Measurements from ENCODE around the gene LRRC7. TPM values are rescaled to one million over a fixed set of nuclear protein-coding genes. Genes with fewer than 3 reads are reported as not detected.

Gene LRRC7
- total RNA-seq, 4 donors from 2014 or later = 0.62 to 2.1 (median 1.3) TPM

DNA sequence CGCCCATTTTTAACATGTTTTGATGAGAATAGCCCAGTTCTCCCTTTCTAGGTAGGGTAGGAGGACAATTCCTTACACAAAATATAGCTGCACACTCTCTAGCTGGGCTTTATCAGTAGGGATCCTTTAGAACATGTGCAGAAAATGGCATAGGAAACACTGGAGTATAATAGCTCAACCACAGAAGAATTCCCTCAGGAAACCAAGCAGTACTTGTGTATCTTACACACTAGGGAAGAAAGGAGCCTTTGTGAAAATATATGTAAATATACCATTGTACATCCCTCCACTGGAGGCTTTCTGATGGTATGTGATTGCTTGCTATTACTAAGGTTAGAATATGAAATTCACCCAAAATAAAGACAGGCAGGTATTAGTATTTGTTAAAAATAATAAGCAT lies 484.2 kb downstream of the LRRC7 start:
- no peak for DNase-seq
- ATAC-seq = no peak

DNA sequence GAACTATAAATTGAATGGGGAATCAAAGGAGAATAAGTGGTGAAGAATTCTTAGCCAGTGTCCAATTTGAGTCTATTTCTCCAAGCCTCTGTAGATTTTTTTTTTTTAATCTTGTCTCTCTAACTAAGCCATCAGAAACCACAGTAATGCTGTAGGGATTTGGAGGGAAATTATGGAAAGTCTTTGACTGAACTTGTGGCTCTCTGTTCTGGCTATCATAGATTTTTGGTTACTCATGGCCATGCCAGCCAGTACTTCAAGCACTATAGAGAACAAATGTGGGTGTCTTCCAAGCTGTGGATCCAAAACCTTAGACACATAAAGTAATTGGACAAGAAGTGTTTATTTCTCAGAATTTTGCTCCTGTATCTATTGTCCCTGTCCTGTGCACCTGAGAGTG lies 489.8 kb downstream of the LRRC7 start:
- no peaks in the 10 kb centered on the region for H3K4me1 ChIP-seq
- intact Hi-C loops (cut with DNase I; ENCODE audit: low total_unique reads) (no loop called here), in situ Hi-C loops (cut with MboI; ENCODE audit: low sequenced_read_pairs in 4 of 4) (no loop called here)
- H3K9me3 ChIP-seq = no peaks in the 10 kb centered on the region
- no peaks in the 10 kb centered on the region for H3K36me3 ChIP-seq
- no peak for TF ChIP-seq CTCF (IDR thresholded peaks at IDR 0.05 in 4 of 5, conservative IDR thresholded peaks at IDR 0.05 in 1 of 5)
- no peak for TF ChIP-seq POLR2A (IDR thresholded peaks at IDR 0.05)
- no peak for ATAC-seq
- H3K27me3 ChIP-seq = no peaks in the 10 kb centered on the region
- no peak overlapping the region for H3K27ac ChIP-seq
- no peak overlapping the region for H3K4me3 ChIP-seq
- DNase-seq = no peak

More for the DNA sequence above, 484.2 kb downstream of the LRRC7 start:
- Histone ChIP-seq H3K4me1 (no peaks in the 10 kb centered on the region), H3K27ac (no peak overlapping the region), H3K4me3 (no peak overlapping the region), H3K9me3 (no peaks in the 10 kb centered on the region), H3K27me3 (no peaks in the 10 kb centered on the region), H3K36me3 (no peaks in the 10 kb centered on the region)
- no peak for TF ChIP-seq POLR2A (IDR thresholded peaks at IDR 0.05)
- intact Hi-C loops (cut with DNase I; ENCODE audit: low total_unique reads) (no loop called here), in situ Hi-C loops (cut with MboI; ENCODE audit: low sequenced_read_pairs in 4 of 4) (no loop called here)

DNA sequence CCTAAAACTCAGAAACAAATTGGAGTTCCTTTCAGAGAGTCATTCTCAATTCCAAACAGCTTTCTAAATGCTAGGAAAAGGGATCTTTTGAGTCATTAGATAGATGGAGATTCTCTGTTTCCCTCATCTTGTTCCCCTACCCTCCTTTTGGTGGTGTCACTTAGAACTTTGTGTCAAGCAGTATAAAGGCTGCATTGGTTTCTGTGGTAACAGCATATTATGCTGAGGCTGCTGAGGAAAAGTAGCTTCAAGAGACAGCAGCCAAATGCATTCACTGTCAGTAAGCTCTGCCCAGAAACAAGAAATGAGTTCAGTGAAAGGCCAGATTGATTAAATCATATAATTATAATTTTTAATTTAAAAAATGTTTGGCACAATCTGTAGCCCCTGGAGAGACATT lies 493.5 kb downstream of the LRRC7 start:
- no peak overlapping the region for H3K4me3 ChIP-seq
- H3K36me3 ChIP-seq = no peaks in the 10 kb centered on the region
- no peaks in the 10 kb centered on the region for H3K9me3 ChIP-seq
- intact Hi-C loops (cut with DNase I; ENCODE audit: low total_unique reads) = no loop called here
- no peak for TF ChIP-seq CTCF (IDR thresholded peaks at IDR 0.05 in 4 of 5, conservative IDR thresholded peaks at IDR 0.05 in 1 of 5)
- TF ChIP-seq POLR2A (IDR thresholded peaks at IDR 0.05) = no peak
- DNase-seq (no peak), ATAC-seq (no peak)
- no peaks in the 10 kb centered on the region for H3K4me1 ChIP-seq
- in situ Hi-C loops (cut with MboI; ENCODE audit: low sequenced_read_pairs in 4 of 4) = no loop called here
- no peak overlapping the region for H3K27ac ChIP-seq
- no peaks in the 10 kb centered on the region for H3K27me3 ChIP-seq

- Histone ChIP-seq H3K36me3 (no peaks in the 10 kb centered on the region), H3K27me3 (no peaks in the 10 kb centered on the region), H3K27ac (no peak overlapping the region), H3K4me3 (no peak overlapping the region), H3K9me3 (no peaks in the 10 kb centered on the region), H3K4me1 (no peaks in the 10 kb centered on the region)
- intact Hi-C loops (cut with DNase I; ENCODE audit: low total_unique reads) = no loop called here
- ATAC-seq (no peak), DNase-seq (no peak)
- TF ChIP-seq CTCF (IDR thresholded peaks at IDR 0.05 in 4 of 5, conservative IDR thresholded peaks at IDR 0.05 in 1 of 5) = no peak
- TF ChIP-seq POLR2A (IDR thresholded peaks at IDR 0.05) = no peak
- in situ Hi-C loops (cut with MboI; ENCODE audit: low sequenced_read_pairs in 4 of 4) = no loop called here
Observed at GRCh38 chr1:70063861-70064260, 496.1 kb downstream of the LRRC7 start.

- TF ChIP-seq POLR2A (IDR thresholded peaks at IDR 0.05) = no peak
- no peak for TF ChIP-seq CTCF (IDR thresholded peaks at IDR 0.05 in 4 of 5, conservative IDR thresholded peaks at IDR 0.05 in 1 of 5)
- no peak for DNase-seq
- H3K27me3 ChIP-seq = no peaks in the 10 kb centered on the region
- in situ Hi-C loops (cut with MboI; ENCODE audit: low sequenced_read_pairs in 4 of 4) (no loop called here), intact Hi-C loops (cut with DNase I; ENCODE audit: low total_unique reads) (no loop called here)
- H3K9me3 ChIP-seq = no peaks in the 10 kb centered on the region
- no peaks in the 10 kb centered on the region for H3K36me3 ChIP-seq
- H3K4me3 ChIP-seq = no peak overlapping the region
- no peak for ATAC-seq
- no peak overlapping the region for H3K27ac ChIP-seq
- H3K4me1 ChIP-seq = no peaks in the 10 kb centered on the region
Observed at GRCh38 chr1:70066711-70067110, 499.0 kb downstream of the LRRC7 start.

All from gastrocnemius medialis (tissue), 4 donors.